ENCODE results near the gene OBP2B.
"Not testable (repeated sequence)": the region's sequence is repeated elsewhere in the genome, so short reads cannot be mapped to it uniquely, and the experiment has no call there.

The OBP2B gene

DNA sequence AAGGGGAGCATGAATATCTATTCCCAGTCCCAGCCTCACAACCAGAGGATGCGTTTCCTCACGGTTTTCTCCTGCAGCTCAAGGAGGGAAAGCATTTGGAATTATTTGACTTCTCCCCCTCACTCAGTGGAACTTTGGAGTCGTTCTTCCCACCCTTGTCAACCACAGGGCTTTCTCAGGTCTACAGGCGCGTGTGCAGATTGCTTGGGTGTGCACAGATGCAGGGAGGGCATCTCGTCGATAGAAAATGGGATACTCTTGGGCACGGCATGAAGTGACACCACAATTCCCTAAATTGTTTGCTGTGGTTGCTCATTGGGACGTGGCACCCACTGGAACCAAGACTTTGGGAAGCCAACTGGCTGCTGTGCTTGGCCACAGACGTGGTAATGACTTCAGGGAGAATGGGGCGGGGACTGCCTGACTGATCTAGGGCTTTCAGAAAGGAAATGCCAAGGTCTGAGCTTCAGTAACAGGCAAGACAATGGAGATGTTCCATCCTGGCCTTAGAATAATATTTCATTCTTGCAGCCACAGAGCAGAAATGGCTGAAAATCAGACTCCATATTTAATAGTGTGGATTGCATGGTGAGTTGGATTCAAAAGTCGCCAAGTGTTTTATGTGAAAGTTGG lies 12.2 kb upstream of the OBP2B start:
- DNase-seq: no peak

DNA sequence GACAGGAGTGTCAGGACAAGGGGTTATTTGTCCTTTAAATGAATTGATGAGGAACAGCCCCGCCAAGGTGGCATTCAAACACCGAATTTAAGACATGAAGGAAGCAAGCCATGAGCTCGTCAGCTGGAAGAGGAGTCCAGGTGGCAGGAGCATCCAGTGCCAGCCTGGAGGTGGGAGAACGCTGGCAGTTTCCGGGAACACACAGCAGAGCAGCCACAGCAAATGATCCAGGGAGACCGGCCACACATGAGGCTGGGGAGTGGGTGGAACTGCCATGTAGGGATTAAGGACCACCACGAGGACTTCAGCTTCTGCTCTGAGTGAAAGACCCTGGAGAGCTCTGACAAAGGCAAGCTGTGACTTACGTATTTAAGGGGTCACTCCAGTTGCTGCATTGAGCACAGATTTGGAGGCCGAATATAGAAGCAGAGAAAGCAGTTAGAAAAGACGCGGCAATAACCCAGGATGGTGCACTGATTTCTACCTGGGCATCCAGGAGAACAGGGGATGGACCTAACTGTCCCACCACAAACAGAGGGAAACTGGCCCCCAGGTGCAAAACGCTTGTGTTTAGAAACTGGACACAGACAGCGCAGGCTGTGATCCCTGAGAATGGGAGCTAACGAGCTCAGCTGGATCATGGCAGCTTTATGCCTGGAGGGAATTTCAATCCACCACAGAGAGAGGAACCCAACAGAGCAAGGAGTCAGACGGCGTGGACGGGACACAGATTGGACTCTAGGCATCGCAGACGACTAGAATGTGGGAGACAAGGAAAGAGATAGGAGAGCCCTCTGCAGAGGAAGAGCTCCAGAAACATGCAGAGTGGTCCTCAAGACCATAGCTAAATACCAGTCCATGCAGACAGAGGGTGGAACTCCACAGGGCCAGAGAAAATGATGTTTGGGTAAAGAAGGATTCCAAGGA lies 9.3 kb upstream of the OBP2B start:
- DNase-seq: not testable (repeated sequence)

DNA sequence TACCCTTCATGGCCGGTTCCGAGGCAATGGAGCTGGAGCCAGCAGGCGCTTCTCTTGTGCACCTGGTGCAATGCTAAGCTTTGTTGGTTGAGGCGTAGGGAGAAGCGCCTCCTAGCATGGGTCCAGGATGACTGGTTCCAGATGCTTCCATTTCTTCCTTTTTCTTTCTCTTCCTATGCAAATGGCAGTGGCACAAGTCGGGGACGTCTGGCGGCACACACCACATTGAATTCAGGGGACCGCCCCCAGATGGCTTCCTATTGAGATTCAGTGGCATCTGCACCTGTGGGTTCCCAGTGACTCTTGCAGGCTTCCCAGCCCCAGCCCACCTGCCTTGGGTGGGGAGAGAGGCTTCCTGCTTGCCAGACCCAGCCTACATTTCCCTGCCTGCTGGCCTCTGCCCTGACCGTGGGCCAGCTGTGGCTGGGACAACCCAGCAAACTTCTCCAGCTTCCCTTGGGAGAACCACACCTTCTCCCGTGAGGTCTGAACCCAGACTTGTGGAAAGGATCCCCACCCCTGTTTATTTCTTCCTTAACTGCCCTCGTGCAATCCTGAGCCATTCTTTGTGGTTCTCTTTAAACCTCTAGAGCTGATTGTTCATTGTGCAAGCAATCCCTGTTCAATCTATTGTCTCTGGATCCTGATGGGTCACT lies 8.4 kb upstream of the OBP2B start:
- not testable (repeated sequence) for DNase-seq

DNA sequence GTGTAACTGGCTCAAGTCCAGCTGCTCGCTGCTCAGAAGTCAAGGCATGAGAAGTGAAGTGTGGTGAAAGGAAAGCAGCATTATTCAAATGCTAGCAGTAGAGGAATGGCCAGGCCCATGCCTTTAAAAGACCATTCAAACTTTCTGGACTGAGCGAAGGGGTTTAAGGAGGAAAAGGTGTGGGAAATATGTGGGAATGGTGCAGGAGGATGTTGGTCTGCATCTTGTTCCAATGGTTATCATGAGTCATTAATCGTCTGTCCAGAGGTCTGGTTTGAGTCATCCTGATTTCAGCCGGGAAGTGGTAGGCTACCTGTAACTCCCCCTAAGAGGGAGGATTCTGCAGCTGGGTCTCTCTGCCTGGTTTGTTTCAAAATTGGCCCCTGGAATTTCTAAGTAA lies 5.2 kb upstream of the OBP2B start:
- DNase-seq: not testable (repeated sequence)

DNA sequence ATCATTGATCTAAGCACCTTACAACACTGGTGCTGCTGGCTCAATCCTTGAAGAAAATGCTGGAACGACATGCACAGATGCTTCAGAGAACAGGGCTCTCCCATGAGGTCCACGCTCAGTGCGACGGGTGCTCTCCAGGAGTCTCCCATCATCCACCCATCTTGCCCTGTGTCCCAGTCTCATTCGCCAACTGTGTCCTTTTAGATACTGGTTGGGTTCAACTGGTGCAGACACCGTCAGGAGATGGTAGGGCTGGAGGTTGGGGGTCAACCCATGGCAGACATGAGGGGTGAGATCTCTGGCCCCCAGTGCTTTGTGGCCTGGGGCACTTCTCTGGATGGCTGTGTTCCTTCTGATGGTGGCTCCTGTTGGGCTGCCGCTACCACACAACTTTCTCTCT lies 1.6 kb upstream of the OBP2B start:
- DNase-seq: no peak

DNA sequence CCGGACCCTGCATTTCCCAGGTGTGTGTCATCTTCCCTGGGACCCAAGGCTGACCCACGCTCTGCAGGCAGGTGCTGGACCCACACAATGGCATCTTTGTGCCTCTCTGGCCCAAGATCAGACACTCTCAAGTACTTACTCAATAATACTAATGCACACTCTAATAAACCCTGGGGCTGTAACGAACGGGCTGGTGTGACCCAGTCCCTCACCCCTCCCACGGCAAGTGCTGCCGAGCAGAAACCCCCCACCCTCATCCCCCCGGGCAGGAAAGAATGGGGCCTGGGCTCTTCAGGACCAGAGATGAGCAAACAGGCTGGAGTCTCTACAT lies 1.1 kb upstream of the OBP2B start:
- no peak for DNase-seq

DNA sequence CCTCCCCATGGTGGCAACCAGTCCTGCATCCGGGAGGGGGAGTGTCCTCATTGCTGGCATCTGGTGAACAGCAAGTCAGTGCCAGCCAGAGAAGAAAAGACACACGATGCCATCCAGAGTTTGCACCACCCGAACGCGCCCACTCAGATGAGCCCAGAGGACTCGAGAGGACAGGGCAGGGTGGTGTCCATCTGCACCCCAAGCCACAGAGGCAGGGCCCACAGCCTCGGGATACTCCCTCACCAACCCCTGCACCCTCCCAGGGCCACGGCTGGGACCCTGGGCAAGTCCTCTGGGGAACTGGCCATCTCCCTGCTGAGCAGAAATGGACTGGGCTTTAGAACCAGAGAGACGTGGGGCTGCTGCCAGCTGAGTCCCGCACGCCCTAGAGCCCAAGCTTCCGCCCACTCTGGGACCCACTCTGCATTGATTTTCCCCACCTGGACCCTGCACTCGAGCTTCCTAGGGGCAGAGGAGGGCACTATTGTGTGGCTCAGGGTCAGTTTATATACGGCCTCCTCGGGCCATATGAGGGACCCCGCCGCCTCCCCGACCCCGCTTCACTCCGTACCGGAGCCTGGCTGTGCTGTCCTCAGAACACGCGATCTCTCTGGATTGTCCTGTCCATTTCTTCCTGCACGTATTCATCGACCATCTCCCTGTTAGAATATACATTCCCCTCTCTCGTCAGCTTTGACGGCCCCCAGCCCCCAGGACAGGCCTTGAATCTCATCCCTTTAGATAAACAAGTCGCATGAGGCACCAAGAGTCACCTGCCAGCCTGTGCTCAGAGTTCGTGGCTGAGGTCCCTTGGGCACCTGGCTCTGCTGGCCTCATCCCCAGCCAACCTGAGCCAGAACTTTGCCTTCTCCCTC lies 514 bp upstream of the OBP2B start:
- not testable (repeated sequence) for DNase-seq

DNA sequence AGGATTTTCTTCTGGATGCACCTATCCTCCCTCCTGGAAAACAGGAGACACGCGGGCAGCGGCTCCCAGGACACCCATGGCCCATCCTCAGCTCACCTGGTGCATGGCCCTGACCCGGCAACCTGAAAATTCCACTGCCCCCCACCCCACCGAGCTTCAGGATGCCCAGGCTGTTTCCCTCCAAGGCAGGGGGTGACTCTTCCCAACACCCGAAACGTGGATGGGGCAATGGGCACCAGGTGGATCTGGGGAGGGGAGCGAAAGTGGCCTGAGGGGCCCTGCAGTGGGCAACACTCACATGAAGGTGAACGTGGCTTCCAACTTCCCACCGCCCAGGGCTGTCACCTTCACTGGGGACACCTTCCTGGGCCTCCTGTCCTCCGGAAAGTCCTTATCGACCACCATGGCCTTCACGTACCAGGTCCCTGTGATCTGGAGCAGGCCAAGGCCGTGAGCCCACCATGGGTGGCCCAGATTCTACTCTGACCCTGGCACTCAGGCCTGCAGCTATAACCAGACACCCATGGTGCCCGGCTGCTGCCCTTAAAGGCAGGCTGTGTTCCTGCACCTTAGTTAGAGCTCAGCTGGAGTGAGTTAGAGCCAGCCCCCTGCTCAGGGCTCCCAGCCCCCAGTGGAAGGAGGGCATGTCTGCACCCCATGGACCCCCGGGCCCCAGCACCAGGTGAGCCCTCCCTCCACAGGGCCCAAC lies 725 bp downstream of the OBP2B start:
- not testable (repeated sequence) for DNase-seq

DNA sequence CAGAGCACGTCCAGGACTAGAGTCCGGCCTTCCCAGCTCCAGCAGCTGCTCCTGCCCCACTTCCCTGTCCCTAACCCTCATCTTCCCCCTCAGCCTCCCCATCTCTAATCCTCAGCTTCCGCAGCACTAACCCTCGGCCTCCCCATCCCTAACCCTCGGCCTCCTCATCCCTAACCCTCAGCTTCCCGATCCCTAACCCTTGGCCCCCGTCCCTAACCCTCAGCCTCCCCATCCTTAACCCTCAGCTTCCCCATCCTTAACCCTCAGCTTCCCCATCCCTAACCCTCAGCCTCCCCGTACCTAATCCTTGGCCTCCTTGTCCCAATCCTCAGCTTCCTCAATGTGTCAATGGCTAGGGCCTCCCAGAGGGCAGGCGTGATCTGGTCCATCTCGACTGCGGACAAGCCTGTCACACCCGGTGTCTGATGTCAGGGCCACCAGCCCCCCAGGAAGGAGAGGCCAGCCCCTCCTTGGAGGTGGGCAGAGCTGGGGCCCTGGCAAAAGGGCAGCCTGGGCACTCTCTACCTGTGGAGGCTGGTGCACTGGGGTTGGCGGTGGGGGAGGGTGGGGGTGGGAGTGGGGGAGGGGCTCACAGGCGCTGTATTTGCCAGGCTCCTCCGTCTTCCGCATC lies 1.4 kb downstream of the OBP2B start:
- DNase-seq: no peak

DNA sequence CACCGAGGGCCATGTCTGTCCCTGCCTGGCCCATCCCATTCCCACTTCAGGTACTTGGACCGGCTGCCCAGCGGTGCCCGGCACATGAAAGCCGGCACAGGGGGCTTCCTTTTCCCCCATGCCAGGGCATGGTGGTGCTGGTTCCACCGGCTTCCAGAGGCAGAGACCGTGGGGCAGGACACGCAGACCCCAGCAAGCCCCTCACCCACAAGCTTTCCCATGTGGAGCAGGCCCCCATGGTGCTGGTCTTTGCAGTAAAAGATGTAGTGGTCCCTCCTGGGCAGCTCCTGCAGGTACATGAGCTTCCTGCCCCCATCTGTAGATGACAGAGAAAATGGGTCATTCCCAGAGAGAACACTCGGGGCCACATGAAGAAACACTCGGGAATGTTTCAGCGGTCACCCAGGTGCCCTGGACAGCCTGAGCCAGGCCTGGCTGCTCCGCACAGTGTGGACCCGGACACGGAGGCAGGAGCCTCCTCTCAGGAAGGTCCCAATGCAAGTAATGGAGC lies 2.0 kb downstream of the OBP2B start:
- DNase-seq: no peak

DNA sequence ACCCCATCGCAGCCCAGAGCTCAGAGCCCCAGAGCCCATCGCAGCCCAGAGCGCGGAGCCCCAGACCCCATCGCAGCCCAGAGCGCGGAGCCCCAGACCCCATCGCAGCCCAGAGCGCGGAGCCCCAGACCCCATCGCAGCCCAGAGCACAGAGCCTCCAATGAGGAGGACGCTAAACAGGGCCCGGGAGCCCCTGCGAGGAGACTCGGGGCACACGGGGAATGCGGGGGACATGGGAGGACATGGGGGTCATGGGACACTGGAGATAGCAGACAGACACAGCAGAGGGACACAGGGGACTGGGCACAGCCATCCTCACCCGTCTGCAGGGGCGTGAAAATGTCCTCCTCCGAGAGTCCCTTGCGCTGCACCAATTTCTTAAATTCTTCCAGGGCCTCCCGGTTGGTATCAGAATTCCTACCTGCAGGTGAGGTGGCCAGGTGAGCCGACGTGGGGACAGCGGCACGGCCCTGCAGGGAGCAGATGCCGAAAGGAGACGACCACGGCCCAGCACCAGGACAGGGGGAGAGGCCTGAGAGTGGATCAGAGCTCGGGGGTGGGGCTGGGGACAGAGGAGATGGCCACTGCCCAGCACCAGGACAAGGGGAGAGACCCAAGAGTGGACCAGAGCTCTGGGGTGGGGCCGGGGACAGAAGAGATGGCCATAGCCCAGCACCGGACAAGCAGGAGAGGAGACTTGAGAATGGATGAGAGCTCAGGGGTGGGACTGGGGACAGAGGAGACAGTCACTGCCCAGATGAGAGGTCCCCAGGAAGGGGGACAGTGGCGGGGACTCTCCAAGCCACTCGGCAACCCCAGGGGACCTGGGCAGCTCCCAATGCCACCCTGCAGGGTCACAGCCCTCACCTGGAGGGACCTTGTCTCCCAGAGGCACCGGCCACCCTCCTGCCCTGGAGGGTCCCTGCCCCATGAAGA lies 2.8 kb downstream of the OBP2B start:
- DNase-seq: no peak

DNA sequence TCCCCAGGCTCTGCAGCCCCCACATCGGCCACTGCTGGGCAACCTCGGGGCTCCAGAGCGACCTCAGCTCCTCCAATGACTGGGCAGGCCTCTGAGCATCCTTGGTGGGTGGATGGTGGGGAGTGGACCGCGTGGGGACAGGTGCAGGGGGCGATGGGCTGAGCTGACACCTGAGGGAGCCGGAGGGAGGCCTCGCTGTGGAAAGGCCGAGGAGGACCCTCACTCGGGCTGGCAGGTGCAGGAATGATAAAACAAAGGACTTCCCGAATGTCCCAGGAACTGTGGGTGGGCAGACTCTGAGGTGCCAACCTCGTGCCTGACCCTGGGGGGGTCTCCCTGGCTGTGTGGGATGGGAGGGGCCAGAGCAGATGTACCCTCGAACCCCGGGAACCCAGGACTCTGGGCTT lies 3.6 kb downstream of the OBP2B start:
- DNase-seq: not testable (repeated sequence)

DNA sequence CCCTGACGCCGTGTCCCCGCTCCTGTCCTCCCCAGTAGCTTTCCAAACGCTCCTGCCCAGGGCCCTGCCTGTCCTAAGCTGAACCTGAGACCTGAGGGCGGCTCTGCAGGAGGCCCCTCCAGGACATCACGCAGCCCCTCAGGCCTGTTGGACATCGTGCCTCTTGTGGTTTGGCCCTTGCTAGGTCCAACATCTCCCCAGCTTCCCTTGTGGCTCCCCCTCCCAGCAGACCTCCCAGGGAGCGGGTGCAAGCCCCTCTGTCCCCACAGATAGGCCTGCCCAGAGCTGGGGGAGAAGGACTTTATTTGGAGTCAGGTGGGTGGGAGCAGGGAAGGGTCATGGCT lies 4.1 kb downstream of the OBP2B start:
- no peak for DNase-seq

DNA sequence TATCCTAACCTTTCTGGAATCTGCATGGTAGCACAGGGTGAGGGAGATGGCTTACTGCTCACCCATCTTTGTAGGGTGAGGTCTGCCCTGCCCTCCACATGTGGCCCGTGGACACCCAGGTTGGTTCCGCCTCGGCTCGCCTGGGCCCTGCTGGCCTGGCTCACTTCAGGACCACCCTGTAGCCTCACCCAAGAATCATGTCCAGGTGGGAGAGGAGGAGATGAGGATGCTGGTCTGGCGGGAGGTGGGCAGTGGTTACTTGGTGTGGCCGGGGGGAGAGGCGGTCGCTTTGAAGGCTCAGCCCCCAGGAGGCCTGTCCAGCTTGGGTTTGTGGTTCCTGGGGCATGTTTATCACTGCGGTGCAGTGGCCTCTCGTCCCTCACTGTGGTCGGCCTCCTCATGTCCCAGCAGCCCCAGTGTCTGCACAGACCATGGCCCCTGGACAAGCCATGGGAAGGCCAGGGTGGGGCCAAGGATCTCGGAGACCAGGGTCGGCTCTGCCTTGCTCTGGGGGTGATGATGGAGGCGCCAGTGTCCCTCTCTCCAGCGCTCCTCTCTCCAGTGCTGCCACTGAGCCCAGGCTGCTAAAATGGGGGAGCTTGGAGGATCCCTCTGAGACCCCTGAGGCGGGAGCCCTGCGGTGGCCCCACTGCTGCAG lies 4.6 kb downstream of the OBP2B start:
- no peak for DNase-seq

DNA sequence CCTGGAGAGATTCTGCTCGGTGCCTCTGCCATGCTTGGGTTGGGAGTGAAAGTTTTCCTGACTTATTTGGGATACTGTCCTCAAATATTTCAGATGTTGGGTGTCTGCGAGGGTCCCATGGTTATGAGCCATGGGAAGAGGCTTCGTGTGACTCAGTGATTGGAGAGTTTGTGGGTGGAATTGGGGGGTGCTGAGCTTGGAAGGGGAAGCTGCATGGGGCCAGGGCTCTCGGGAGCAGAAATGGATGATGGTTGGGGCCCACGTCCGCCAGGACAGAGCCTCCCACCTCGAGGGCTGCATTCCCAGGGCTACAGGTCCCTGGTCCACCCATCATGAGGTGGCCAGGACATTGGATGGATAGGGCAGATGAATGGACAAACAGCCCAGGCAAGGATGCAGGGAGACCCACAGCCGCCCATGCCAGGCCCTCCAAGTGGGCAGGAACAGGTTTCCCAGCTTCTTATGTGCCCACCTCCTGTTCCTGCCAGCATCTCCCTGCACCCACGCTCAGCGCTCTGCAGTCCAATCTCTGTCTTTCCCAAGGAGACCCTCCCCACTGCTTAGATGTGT lies 5.5 kb downstream of the OBP2B start:
- no peak for DNase-seq

DNA sequence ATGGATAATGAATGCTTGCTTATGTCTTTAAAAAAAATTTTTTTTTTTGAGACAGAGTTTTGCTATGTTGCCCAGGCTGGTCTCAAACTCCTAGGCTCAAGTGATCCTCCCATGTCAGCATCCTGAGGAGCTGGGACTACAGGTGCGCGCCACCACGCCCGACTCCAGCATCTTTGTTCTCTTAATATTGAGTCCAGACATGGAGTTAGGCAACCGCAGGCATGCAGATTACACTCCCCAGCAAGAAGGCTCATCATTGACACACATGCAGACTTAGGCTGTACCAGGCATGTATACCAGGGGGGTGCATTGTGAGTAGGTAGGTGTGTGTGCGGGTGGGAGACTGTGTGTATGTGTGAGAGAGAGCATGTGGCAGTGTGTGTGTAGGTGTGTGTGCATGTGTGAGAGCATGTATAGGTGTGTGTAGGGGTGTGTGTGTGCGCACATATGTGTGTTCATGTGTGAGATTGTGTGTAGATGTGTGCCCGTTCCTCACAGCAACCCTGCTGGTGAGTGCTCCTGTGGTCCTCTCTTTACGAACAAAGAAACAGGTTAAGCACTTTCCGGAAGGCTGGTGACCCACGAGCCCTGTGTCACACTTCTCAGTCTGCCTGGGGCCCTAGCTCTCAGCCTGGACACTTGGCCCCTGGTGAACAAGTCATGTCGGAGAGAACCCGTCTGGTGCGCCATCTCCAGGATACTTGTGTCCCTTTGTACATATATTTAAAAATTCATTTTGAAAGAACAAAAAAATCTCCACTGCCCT lies 6.2 kb downstream of the OBP2B start:
- DNase-seq: no peak

DNA sequence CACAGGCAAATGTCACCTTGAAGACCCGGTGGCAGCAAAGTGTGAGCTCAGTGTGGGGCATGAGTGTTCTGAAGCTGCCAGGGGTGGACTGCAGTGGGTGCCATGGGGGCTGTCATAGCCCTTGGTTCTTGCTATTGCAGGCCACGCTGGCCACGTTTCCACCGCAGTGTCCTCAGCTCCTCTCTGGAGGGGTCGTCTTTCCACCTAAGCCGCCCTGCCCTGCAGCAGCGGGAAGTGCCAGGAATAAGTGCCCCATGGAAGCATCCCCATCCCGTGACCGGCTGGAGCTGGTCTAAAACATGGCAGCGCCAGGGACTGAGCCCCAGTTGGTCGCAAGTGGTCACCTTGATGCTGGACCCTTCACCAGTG lies 6.9 kb downstream of the OBP2B start:
- DNase-seq: no peak

DNA sequence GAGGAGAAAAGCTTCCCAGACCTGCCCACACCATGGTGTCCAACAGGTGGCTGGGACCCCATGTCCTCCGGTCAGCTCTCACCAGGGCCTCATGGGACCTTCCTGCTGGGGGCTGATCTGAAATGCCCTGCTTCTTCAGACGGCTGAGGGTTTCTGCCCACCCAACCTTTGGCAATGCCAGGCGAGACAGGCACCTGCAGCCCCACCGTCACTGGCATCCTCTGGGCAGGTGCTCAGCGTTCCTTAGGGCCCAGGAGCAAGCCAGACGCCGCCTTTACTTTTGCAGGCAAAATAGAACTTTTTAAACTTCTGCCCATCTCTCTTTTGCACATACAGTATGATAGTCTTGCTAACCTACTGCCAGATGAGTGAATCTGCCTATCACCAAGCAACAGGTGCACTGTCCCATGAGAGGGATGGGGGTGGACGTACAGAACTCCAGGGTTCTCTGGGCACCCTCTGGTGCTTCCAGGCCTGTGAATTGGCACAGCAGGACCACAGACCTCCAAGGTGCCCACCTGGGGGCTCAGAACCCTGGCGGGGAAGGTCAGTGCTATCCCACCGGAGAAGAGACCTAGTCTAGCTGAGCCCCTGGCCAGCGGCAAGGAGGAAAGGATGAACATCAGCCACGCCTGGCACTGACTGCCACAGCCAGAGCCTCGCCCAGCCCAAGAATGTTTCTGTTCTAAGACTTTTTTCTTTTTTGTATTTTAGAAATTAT lies 7.5 kb downstream of the OBP2B start:
- no peak for DNase-seq

Measured in NCI-H69 (cell line).